Testis (tissue), 2 donors: ENCODE results near the gene HDAC9.

Experiments
- POLR2A ChIP-seq: fragments of 450-650 bp; IDR thresholded peaks from one replicate; pipeline ENCODE4 v1.6.1; 2017; ENCODE audit warnings: antibody characterized with exemption, mild to moderate bottlenecking, moderate library complexity
- TF ChIP-seq, protein P1 (sequence below), 3 experiments: fragments of 450-650 bp in 2 of 3; fragments of 200-600 bp in 1 of 3; sonication (generic) in 1 of 3; IDR thresholded peaks; one replicate each; pipeline ENCODE4 v1.5.1; 2016 to 2019; ENCODE audit warnings: antibody characterized with exemption in 3 of 3, mild to moderate bottlenecking in 2 of 3, moderate library complexity in 1 of 3

- TF ChIP-seq, protein P1, sequence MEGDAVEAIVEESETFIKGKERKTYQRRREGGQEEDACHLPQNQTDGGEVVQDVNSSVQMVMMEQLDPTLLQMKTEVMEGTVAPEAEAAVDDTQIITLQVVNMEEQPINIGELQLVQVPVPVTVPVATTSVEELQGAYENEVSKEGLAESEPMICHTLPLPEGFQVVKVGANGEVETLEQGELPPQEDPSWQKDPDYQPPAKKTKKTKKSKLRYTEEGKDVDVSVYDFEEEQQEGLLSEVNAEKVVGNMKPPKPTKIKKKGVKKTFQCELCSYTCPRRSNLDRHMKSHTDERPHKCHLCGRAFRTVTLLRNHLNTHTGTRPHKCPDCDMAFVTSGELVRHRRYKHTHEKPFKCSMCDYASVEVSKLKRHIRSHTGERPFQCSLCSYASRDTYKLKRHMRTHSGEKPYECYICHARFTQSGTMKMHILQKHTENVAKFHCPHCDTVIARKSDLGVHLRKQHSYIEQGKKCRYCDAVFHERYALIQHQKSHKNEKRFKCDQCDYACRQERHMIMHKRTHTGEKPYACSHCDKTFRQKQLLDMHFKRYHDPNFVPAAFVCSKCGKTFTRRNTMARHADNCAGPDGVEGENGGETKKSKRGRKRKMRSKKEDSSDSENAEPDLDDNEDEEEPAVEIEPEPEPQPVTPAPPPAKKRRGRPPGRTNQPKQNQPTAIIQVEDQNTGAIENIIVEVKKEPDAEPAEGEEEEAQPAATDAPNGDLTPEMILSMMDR (IDR thresholded peaks at IDR 0.05): no peak
- no peak for TF ChIP-seq POLR2A
These were observed 408.1 kb downstream of the HDAC9 start for GRCh38 chr7:18903695-18904094.
